Keratinocyte (primary cell): ENCODE data around the gene DMC1. TPM values are rescaled to one million over a fixed set of nuclear protein-coding genes. Genes with fewer than 3 reads are reported as not detected.
"Not testable (repeated sequence)": the region's sequence is repeated elsewhere in the genome, so short reads cannot be mapped to it uniquely, and the experiment has no call there.

ENCODE experiments used
- DNase-seq: peaks from one replicate; pipeline ENCODE4 v3.0.0-alpha.2; 2011; ENCODE audit warnings: low read depth, missing footprints, low spot score
- FAIRE-seq: peaks from 2 replicates; lab custom pipeline; 2011; peaks lifted over from hg19 to GRCh38; lab: Jason Lieb, UNC
- H2AFZ ChIP-seq: 2 replicates; pipeline ENCODE4 v1.6.0; 2012; ENCODE audit warnings: low read length, control low read depth, inconsistent platforms; ENCODE audit not compliant: control insufficient read depth
- H3K27ac ChIP-seq: 2 replicates; pipeline ENCODE4 v1.5.1; 2011; ENCODE audit warnings: low read length; ENCODE audit not compliant: control insufficient read depth, insufficient read depth
- H3K27me3 ChIP-seq: 3 replicates; pipeline ENCODE4 v1.6.0; 2011; ENCODE audit warnings: low read length; ENCODE audit not compliant: control insufficient read depth, insufficient read depth; ENCODE audit errors: extremely low read depth
- H3K36me3 ChIP-seq, 2 experiments: 2 replicates in 1 of 2; 3 replicates in 1 of 2; pipeline ENCODE4 v1.5.1; 2011; ENCODE audit warnings: low read length in 2 of 2, mild to moderate bottlenecking in 1 of 2; ENCODE audit not compliant: control insufficient read depth in 2 of 2, insufficient read depth in 2 of 2; ENCODE audit errors: extremely low read depth in 1 of 2
- H3K4me1 ChIP-seq: 3 replicates; pipeline ENCODE4 v1.5.1; 2011; ENCODE audit warnings: low read length; ENCODE audit not compliant: control insufficient read depth, insufficient read depth; ENCODE audit errors: extremely low read depth
- H3K4me2 ChIP-seq: 3 replicates; pipeline ENCODE4 v1.6.0; 2011; ENCODE audit warnings: low read depth, low read length; ENCODE audit not compliant: control insufficient read depth, insufficient read depth; ENCODE audit errors: extremely low read depth
- H3K4me3 ChIP-seq, 3 experiments: fragments of 200-600 bp in 1 of 3; sonication (generic) in 1 of 3; 2 replicates in 2 of 3; 3 replicates in 1 of 3; pipeline ENCODE4 v1.5.1; 2011 to 2016; ENCODE audit warnings: low read length in 3 of 3, mild to moderate bottlenecking in 3 of 3, control low read depth in 2 of 3, inconsistent platforms in 1 of 3, low read depth in 1 of 3, mixed read lengths in 1 of 3, mixed run types in 1 of 3, moderate library complexity in 1 of 3; ENCODE audit not compliant: control insufficient read depth in 2 of 3, insufficient read depth in 2 of 3; ENCODE audit errors: extremely low read depth in 1 of 3
- H3K79me2 ChIP-seq: 2 replicates; pipeline ENCODE4 v1.6.0; 2012; ENCODE audit warnings: low read length; ENCODE audit not compliant: control insufficient read depth, insufficient read depth
- H3K9ac ChIP-seq: 3 replicates; pipeline ENCODE4 v1.6.0; 2011; ENCODE audit warnings: low read length; ENCODE audit not compliant: control insufficient read depth, insufficient read depth; ENCODE audit errors: extremely low read depth
- H3K9me1 ChIP-seq: 3 replicates; pipeline ENCODE4 v1.6.0; 2011; ENCODE audit warnings: low read length; ENCODE audit not compliant: control insufficient read depth, insufficient read depth; ENCODE audit errors: extremely low read depth
- H3K9me3 ChIP-seq: 2 replicates; pipeline ENCODE4 v1.5.1; 2012; ENCODE audit warnings: low read depth, low read length; ENCODE audit not compliant: control insufficient read depth
- H4K20me1 ChIP-seq: 3 replicates; pipeline ENCODE4 v1.6.0; 2011; ENCODE audit warnings: low read length; ENCODE audit not compliant: control insufficient read depth, insufficient read depth; ENCODE audit errors: extremely low read depth
- EZH2 ChIP-seq: IDR thresholded peaks from one replicate; pipeline ENCODE4 v1.6.1; 2012; ENCODE audit warnings: inconsistent platforms, mild to moderate bottlenecking, low read length, moderate library complexity
- dilution Hi-C: fragments of 300-500 bp; cut with MboI; formaldehyde crosslinking; loops from one replicate; pipeline ENCODE4 v1.7.0; 2020; ENCODE audit warnings: low sequenced_read_pairs; ENCODE audit not compliant: extremely low pct_ligation_motif_present
- polyA plus RNA-seq, 5 experiments: library from polyadenylated mRNA; depleted of rRNA in 3 of 5; stranded (reverse) in 3 of 5; stranded (forward) in 1 of 5; unstranded in 1 of 5; fragments of >200 nt; gene quantifications; 1 replicate in 1 of 5; 2 replicates in 3 of 5; 3 replicates in 1 of 5; pipeline versions ENCODE4 v1.2.1 to v1.2.3, GENCODE V29; 2011 to 2012; ENCODE audit warnings: missing spikeins in 2 of 5, low read depth in 1 of 5, low replicate concordance in 1 of 5
- TF ChIP-seq, protein P1 (sequence below), 3 experiments: IDR thresholded peaks in 1 of 3; conservative IDR thresholded peaks in 1 of 3; optimal IDR thresholded peaks in 1 of 3; 2 replicates in 2 of 3; 3 replicates in 1 of 3; pipeline versions ENCODE3 to v1.5.1; 2011; ENCODE audit warnings: low read length in 3 of 3, mild to moderate bottlenecking in 3 of 3, moderate library complexity in 2 of 3, control low read depth in 1 of 3, inconsistent platforms in 1 of 3; ENCODE audit not compliant: insufficient read depth in 2 of 3; ENCODE audit errors: extremely low read depth in 1 of 3

DMC1 gene
- polyA plus RNA-seq, 1 donor (not counting 4 experiments of a cell fraction or from before 2014, with no cell fraction given): 0.30 TPM

GRCh38 chr22:38599466-38599865 is 29.5 kb upstream of the DMC1 start:
- Histone ChIP-seq H3K9me1 (no peaks in the 10 kb centered on the region), H2AFZ (no peak overlapping the region), H3K9ac (no peak overlapping the region), H3K4me3 (no peak overlapping the region), H3K36me3 (no peaks in the 10 kb centered on the region), H3K4me2 (no peak overlapping the region), H3K27ac (no peak overlapping the region), H3K4me1 (no peaks in the 10 kb centered on the region), H3K9me3 (no peaks in the 10 kb centered on the region), H3K27me3 (peaks cover 3% of the 10 kb centered on the region), H3K79me2 (no peaks in the 10 kb centered on the region), H4K20me1 (no peaks in the 10 kb centered on the region)
- TF ChIP-seq, protein P1, sequence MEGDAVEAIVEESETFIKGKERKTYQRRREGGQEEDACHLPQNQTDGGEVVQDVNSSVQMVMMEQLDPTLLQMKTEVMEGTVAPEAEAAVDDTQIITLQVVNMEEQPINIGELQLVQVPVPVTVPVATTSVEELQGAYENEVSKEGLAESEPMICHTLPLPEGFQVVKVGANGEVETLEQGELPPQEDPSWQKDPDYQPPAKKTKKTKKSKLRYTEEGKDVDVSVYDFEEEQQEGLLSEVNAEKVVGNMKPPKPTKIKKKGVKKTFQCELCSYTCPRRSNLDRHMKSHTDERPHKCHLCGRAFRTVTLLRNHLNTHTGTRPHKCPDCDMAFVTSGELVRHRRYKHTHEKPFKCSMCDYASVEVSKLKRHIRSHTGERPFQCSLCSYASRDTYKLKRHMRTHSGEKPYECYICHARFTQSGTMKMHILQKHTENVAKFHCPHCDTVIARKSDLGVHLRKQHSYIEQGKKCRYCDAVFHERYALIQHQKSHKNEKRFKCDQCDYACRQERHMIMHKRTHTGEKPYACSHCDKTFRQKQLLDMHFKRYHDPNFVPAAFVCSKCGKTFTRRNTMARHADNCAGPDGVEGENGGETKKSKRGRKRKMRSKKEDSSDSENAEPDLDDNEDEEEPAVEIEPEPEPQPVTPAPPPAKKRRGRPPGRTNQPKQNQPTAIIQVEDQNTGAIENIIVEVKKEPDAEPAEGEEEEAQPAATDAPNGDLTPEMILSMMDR (optimal IDR thresholded peaks at IDR 0.05 in 1 of 3, IDR thresholded peaks at IDR 0.05 in 1 of 3, conservative IDR thresholded peaks at IDR 0.05 in 1 of 3; ENCODE audit: extremely low read depth in 1 of 3, insufficient read depth in 2 of 3, low read length in 3 of 3): no peak
- TF ChIP-seq EZH2: no peak
- DNase-seq: no peak
- no peak for FAIRE-seq
- dilution Hi-C loops: no loop called here

DNA sequence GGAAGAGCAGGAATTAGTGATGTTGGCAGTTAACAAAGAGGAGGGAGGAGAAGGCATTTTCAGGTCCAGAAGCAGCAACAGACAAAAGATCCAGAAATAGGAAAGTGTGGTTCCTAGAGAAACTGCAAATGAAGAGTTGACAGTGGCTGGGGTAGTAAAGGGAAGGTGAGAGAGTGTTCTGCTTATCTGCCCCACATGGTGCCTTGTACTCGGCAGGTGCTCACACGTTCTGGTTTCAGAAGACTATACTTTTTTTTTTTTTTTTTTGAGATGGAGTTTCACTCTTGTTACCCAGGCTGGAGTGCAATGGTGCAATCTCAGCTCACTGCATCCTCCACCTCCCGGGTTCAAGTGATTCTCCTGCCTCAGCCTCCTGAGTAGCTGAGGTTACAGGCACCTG is 12.9 kb upstream of the DMC1 start:
- H3K27ac ChIP-seq, FAIRE-seq, dilution Hi-C loops, H3K4me2 ChIP-seq, H3K4me1 ChIP-seq, H4K20me1 ChIP-seq, DNase-seq, H3K9me1 ChIP-seq, H3K4me3 ChIP-seq, H3K9ac ChIP-seq, H3K36me3 ChIP-seq, H3K27me3 ChIP-seq, H3K9me3 ChIP-seq, H2AFZ ChIP-seq, H3K79me2 ChIP-seq: not testable (repeated sequence)

GRCh38 chr22:38578505-38578904 is 8.5 kb upstream of the DMC1 start:
- Histone ChIP-seq H3K79me2 (no peaks in the 10 kb centered on the region), H3K4me1 (no peaks in the 10 kb centered on the region), H2AFZ (no peak overlapping the region), H3K9ac (no peak overlapping the region), H3K36me3 (no peaks in the 10 kb centered on the region), H3K27ac (no peak overlapping the region), H3K4me3 (no peak overlapping the region), H3K9me3 (no peaks in the 10 kb centered on the region), H3K9me1 (no peaks in the 10 kb centered on the region), H4K20me1 (no peaks in the 10 kb centered on the region), H3K27me3 (no peaks in the 10 kb centered on the region), H3K4me2 (no peak overlapping the region)
- TF ChIP-seq, protein P1 (optimal IDR thresholded peaks at IDR 0.05 in 1 of 3, IDR thresholded peaks at IDR 0.05 in 1 of 3, conservative IDR thresholded peaks at IDR 0.05 in 1 of 3; ENCODE audit: extremely low read depth in 1 of 3, insufficient read depth in 2 of 3, low read length in 3 of 3): no peak
- TF ChIP-seq EZH2: no peak
- dilution Hi-C loops: no loop called here
- FAIRE-seq (no peak), DNase-seq (no peak)
